K562 (cell line): ENCODE results near the gene WNT6.

Source experiments
- CTBP1 ChIP-seq: fragments of 450-650 bp; IDR thresholded peaks from 2 replicates; pipeline ENCODE4 v1.6.1; 2016; ENCODE audit warnings: borderline replicate concordance
- EZH2 ChIP-seq: IDR thresholded peaks from 2 replicates; pipeline ENCODE4 v1.6.1; 2012; ENCODE audit warnings: low read depth, mild to moderate bottlenecking, inconsistent platforms, low read length, borderline replicate concordance
- FOXA3 ChIP-seq, 2 experiments: fragments of 450-650 bp in 1 of 2; sonication (generic) in 1 of 2; formaldehyde crosslinking; IDR thresholded peaks in 1 of 2; conservative IDR thresholded peaks in 1 of 2; 2 replicates each; pipeline versions ENCODE4 v1.4.0 to v1.8.0; 2020 to 2022; ENCODE audit warnings: mild to moderate bottlenecking in 2 of 2, missing genetic modification reagents in 1 of 2
- HOMEZ ChIP-seq: fragments of 250-450 bp; sonication (Bioruptor Pico); IDR thresholded peaks from 2 replicates; pipeline ENCODE4 v1.4.0; 2020; ENCODE audit warnings: mild to moderate bottlenecking, moderate library complexity
- PURB ChIP-seq: sonication (generic); formaldehyde crosslinking; IDR thresholded peaks from 2 replicates; pipeline ENCODE4 v1.9.0; 2021; ENCODE audit warnings: low read depth, mild to moderate bottlenecking, missing genetic modification reagents
- SMARCE1 ChIP-seq: fragments of 450-650 bp; IDR thresholded peaks from 2 replicates; pipeline ENCODE4 v1.7.1; 2016; ENCODE audit warnings: mild to moderate bottlenecking
- SMC3 ChIP-seq: conservative IDR thresholded peaks from 2 replicates; pipeline ENCODE4 v1.6.1; 2011; ENCODE audit warnings: low read depth, low read length, improper control_type of control experiment; ENCODE audit not compliant: insufficient read depth
- THAP12 ChIP-seq: fragments of 250-450 bp; sonication (Bioruptor Pico); IDR thresholded peaks from 2 replicates; pipeline ENCODE4 v1.9.0; 2021; ENCODE audit warnings: mild to moderate bottlenecking, inconsistent platforms

GRCh38 chr2:218856896-218857243 is 2.7 kb upstream of the WNT6 start:
- TF ChIP-seq SMC3 (no peak), HOMEZ (CRISPR knock-in tag) (no peak), SMARCE1 (no peak), CTBP1 (no peak), EZH2 (no peak), PURB (CRISPR knock-in tag) (no peak), FOXA3 (CRISPR knock-in tag; conservative IDR thresholded peaks at IDR 0.05 in 1 of 2, IDR thresholded peaks at IDR 0.05 in 1 of 2) (no peak), THAP12 (no peak)
